GM21447 (cell line): ENCODE results near the gene EDA2R.

ENCODE experiments used
- ATAC-seq: cut with Tn5 transposase; IDR thresholded peaks from one replicate; pipeline ENCODE4 v1.9.1; 2021; ENCODE audit not compliant: unreplicated experiment

EDA2R gene

GRCh38 chrX:66547847-66548369 lies 91.0 kb downstream of the EDA2R start:
- ATAC-seq = no peak
